SK-N-MC (cell line): ENCODE results near the gene NUDT13.

Source experiments
- EZH2 ChIP-seq: fragments of 200-600 bp; sonication (generic); IDR thresholded peaks from one replicate; pipeline ENCODE4 v1.6.1; 2017; ENCODE audit warnings: antibody characterized with exemption
- FOXP2 ChIP-seq: optimal IDR thresholded peaks from 2 replicates; pipeline ENCODE3; 2011; ENCODE audit warnings: mild to moderate bottlenecking, moderate library complexity; ENCODE audit not compliant: insufficient read depth; ENCODE audit errors: extremely low read length, control extremely low read depth
- POLR2AphosphoS5 ChIP-seq: IDR thresholded peaks from 2 replicates; pipeline ENCODE4 v1.6.1; 2012; ENCODE audit warnings: mild to moderate bottlenecking, low read depth, low read length, borderline replicate concordance

- no peak for TF ChIP-seq EZH2
- no peak for TF ChIP-seq POLR2AphosphoS5
- no peak for TF ChIP-seq FOXP2
Measured at GRCh38 chr10:73088304-73088703, 22.0 kb upstream of the NUDT13 start.
